Ovary (tissue), 3 donors: ENCODE results near the gene GFER.

ENCODE experiments used
- POLR2A ChIP-seq: fragments of 450-650 bp; IDR thresholded peaks from one replicate; pipeline ENCODE4 v1.6.1; 2017; ENCODE audit warnings: antibody characterized with exemption, mild to moderate bottlenecking, moderate library complexity
- TF ChIP-seq, protein P1 (sequence below), 3 donors: fragments of 450-650 bp in 2 of 3; fragments of 200-600 bp in 1 of 3; IDR thresholded peaks; one replicate each; pipeline versions ENCODE4 v1.5.1 to v1.8.0; 2016 to 2022; ENCODE audit warnings: antibody characterized with exemption in 3 of 3, mild to moderate bottlenecking in 1 of 3
- donor health status: DM: no; HTN: no; CAD: no.

DNA sequence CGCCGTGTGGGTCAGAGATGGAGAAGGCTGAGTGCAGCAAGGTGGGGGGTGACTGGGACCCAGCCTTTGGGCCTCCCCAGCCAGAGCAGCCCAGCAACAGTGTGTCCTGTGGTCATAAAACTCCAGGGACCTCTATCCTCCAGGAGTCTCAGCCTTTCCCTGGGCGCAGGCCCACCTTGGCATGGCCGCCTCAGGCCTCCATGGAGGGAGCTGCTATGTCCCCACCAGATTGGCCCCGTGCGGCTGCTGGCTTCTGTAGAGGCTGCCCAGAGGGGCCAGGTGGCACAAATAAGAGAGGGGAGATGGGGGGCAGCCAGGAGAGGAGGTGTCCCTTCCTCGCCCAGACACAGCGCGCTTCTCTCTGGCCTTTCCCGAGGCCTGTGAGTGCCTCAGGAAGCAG lies 3.2 kb downstream of the GFER start:
- TF ChIP-seq, protein P1, sequence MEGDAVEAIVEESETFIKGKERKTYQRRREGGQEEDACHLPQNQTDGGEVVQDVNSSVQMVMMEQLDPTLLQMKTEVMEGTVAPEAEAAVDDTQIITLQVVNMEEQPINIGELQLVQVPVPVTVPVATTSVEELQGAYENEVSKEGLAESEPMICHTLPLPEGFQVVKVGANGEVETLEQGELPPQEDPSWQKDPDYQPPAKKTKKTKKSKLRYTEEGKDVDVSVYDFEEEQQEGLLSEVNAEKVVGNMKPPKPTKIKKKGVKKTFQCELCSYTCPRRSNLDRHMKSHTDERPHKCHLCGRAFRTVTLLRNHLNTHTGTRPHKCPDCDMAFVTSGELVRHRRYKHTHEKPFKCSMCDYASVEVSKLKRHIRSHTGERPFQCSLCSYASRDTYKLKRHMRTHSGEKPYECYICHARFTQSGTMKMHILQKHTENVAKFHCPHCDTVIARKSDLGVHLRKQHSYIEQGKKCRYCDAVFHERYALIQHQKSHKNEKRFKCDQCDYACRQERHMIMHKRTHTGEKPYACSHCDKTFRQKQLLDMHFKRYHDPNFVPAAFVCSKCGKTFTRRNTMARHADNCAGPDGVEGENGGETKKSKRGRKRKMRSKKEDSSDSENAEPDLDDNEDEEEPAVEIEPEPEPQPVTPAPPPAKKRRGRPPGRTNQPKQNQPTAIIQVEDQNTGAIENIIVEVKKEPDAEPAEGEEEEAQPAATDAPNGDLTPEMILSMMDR (IDR thresholded peaks at IDR 0.05): no peak
- no peak for TF ChIP-seq POLR2A
